ES-I3 (cell line): Measurements from ENCODE around the gene CPNE7.

Source experiments
- H3K36me3 ChIP-seq: 2 replicates; pipeline ENCODE4 v1.6.1; 2013; ENCODE audit warnings: mild to moderate bottlenecking, low read length, control low read depth, moderate library complexity; ENCODE audit not compliant: insufficient read depth
- H3K4me1 ChIP-seq: 2 replicates; pipeline ENCODE4 v1.6.1; 2013; ENCODE audit warnings: mild to moderate bottlenecking, control low read depth, low read length; ENCODE audit not compliant: insufficient read depth
- H3K9ac ChIP-seq: 2 replicates; pipeline ENCODE4 v1.6.1; 2013; ENCODE audit warnings: low read depth, mild to moderate bottlenecking, low read length, moderate library complexity
- H3K9me3 ChIP-seq: 2 replicates; pipeline ENCODE4 v1.6.1; 2013; ENCODE audit warnings: mild to moderate bottlenecking, low read length, moderate library complexity; ENCODE audit not compliant: control insufficient read depth, insufficient read depth

The CPNE7 gene

DNA sequence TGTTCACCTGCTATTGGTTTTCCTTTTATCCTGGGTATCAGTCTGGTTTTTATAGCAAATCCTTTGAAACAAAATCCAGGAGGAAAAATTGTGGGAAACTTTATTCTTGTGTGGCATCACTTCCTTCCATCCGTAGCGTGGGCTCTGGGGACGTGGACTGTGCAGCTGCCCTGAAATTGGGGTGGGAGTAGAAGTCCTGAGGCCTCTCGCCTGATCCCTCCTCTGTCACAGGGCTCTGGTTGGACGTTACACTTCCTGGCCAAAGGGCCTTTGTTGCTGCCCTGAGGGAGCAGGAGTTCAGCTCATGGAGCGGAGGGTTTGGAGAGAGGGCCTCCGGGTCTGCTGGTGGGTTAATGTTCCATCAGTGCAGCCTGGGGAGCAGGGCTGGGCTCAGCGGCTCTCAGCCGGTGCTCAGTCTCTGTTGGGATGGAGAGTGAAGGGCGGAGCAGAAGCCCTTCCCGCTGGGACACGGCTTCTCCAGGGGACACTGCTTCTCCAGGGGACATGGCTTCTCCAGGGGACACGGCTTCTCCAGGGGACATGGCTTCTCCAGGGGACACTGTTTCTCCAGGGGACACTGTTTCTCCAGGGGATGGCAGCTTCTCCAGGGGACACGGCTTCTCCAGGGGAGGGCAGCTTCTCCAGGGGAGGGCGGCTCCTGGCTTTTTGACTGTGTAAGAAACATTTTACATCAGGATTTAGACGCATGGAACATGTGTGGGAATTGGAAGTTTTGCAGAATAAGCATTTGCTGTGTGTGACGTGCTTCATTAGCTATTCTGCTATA, 30.3 kb upstream of the CPNE7 start:
- Histone ChIP-seq H3K9me3 (no peaks in the 10 kb centered on the region), H3K36me3 (peaks cover 23% of the 10 kb centered on the region), H3K4me1 (no peaks in the 10 kb centered on the region), H3K9ac (no peak overlapping the region)

DNA sequence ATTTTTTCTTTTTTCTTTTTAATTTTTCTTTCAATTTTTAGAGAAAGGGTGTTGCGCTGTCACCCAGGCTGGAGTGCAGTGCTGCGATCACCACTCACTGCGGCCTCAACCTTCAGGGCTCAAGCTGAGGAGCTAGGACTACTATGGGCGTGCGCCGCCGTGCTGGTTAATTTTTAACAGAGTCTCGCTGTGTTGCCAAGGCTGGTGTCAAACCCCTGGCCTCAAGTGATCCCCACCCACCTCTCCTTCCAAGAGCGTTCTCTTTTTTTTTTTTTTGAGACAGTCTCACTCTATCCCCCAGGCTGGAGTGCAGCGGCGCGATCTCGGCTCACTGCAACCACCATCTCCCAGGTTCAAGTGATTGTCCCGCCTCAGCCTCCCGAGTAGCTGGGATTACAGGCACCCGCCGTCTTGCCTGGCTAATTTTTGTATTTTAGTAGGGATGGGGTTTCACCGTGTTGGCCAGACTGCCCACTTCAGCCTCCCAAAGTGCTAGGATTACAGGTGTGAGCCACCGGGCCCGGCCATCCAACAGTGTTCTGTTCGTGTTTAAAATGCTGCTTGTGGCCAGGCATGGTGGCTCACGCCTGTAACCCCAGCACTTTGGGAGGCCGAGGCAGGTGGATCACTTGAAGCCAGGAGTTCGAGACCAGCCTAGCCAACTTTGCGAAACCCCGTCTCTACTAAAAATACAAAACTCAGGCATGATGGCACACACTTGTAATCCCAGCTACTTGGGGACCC, 29.6 kb upstream of the CPNE7 start:
- Histone ChIP-seq H3K4me1 (no peaks in the 10 kb centered on the region), H3K9ac (no peak overlapping the region), H3K36me3 (peaks cover 23% of the 10 kb centered on the region), H3K9me3 (no peaks in the 10 kb centered on the region)

DNA sequence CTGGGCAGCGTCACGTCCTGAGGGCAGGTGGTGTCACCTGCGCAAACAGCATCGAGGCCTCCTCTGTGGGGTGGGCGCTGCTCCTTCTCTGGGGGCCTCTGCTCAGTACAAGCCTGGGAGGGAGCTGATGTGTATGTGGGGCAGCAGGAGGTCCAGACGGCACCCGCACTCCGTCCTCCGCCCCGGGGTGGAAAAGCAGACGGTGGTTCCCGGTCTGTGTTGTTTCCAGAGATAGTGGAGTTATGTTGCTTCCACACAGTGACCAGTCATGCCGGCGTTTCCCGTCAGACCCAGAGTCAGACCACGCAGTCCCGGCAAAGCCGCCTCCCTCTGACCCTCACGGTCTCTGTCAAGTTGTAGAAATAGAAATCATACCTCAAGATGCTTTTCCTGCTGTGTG, 28.8 kb upstream of the CPNE7 start:
- H3K4me1 ChIP-seq, result no peaks in the 10 kb centered on the region
- peaks cover 17% of the 10 kb centered on the region for H3K36me3 ChIP-seq
- H3K9me3 ChIP-seq, result no peaks in the 10 kb centered on the region
- no peak overlapping the region for H3K9ac ChIP-seq

DNA sequence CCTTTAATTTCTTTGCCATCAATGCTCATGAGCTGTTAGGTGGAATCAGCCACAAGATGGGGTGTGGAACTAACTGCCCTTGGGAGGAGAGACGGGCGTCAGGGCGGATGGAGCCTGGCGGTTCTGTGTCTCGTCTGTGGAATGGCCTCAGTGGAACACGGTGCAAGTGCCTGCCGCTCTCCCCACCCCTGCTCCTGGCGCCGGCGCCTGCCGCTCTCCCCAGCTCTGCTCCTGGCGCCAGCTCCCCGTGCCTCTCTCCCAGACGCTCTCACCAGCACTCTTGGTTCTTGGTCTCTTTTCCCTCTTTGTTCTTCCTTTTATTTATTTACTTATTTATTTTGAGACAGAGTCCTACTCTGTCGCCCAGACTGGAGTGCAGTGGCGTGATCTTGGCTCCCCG, 28.3 kb upstream of the CPNE7 start:
- Histone ChIP-seq H3K9me3 (no peaks in the 10 kb centered on the region), H3K9ac (no peak overlapping the region), H3K36me3 (peaks cover 17% of the 10 kb centered on the region), H3K4me1 (no peaks in the 10 kb centered on the region)

DNA sequence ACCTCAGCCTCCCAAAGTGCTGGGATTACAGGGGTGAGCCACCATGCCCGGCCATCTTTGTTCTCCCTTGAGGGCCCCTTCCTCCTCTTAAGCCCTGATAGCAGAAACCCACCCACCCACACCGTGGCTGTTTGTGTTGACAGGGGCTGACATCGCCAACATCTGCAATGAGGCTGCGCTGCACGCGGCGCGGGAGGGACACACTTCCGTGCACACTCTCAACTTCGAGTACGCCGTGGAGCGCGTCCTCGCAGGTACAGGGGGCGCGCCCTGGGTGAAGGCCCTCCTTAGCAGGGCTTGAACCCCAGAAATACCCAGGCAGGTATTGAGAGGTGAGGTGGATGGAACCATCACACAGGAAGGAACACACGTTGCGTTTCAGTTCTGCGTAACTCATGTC, 27.7 kb upstream of the CPNE7 start:
- Histone ChIP-seq H3K36me3 (peaks cover 17% of the 10 kb centered on the region), H3K9ac (no peak overlapping the region), H3K9me3 (no peaks in the 10 kb centered on the region), H3K4me1 (no peaks in the 10 kb centered on the region)

DNA sequence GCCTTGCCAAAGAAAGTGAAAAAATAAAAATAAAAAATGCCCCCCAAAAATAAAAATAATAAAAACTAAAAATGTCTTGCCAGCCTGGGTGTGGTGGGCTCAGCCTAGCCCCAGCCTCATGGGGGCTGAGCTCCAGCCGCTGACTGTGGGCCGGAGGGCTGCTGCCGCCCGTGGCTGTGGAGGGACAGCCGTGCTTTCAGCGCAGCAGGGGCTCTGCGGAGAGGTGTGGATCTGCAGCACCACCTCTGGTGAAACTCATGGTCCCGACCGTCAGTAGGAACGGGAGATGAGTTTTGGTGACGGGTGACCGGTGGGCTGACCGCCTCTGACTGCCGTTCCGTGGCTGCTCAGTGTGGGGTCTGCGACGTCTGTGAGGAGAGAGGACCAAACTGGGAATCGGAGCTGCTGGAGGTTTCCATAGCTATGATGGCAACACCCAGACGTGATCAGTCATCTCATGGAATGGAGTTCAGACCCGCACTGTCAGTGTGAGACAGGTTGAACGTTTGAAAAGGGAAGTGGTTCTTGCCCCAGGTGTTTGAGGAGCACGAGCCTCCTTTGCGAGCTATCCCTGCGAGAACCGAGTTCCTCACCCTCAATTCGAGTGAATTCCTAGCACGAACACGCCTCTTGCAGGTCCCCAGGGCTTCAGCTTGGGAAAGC, 27.1 kb upstream of the CPNE7 start:
- H3K9me3 ChIP-seq, result no peaks in the 10 kb centered on the region
- no peaks in the 10 kb centered on the region for H3K4me1 ChIP-seq
- H3K36me3 ChIP-seq, result peaks cover 17% of the 10 kb centered on the region
- no peak overlapping the region for H3K9ac ChIP-seq

DNA sequence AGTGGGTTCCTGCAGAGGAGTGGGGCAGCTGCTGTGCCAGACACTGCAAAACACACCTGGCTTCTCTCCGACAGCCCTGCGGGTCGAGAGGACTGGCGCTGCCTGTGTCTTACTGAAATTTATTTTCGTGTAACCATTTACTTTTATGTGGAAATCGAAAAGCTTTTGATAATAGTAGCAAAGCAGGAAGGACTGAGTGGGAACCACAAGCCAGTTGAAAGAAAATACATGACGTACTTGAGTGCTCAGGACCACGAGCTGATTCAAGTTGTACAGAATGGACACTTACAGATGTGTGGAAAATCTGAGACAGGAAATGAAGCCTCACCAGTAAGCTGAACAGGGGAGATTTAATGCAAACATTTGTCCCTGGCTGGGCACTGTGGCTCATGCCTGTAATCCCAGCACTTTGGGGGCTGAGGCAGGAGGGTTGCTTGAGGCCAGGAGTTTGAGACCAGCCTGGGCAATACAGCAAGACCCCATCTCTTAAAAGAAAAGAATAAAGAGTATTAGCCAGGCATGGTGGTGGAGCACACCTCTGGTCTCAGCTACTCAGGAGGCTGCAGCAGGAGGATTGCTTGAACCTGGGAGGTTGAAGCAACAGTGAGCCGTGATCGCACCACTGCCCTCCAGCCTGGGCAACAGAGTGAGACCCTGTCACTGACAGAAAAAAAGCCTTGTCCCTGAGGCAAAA, 26.4 kb upstream of the CPNE7 start:
- H3K9ac ChIP-seq, result no peak overlapping the region
- no peaks in the 10 kb centered on the region for H3K9me3 ChIP-seq
- peaks cover 14% of the 10 kb centered on the region for H3K36me3 ChIP-seq
- no peaks in the 10 kb centered on the region for H3K4me1 ChIP-seq

DNA sequence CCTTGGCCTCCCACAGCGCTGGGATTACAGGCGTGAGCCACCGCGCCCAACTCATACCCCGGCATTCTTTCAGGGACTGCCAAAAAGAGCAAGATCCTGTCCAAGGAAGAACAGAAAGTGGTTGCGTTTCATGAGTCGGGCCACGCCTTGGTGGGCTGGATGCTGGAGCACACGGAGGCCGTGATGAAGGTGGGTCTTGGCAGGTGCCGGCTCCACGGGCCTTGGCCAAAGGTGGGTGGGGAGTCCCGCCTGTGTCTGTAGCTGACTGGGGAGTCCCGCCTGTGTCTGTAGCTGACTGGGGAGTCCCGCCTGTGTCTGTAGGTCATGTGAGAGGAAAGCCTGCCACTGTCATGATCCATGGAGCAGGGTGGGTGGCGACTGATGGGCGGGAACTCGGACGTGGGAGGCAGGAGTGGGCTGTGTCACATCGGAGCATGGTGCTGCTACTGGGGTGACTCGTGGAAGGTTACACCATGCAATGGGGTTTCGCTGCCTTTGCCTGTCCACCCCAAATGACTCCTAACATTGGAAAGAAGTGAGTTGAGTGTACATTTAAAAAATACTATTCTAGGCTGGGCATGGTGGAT, 25.0 kb upstream of the CPNE7 start:
- peaks cover 13% of the 10 kb centered on the region for H3K36me3 ChIP-seq
- no peaks in the 10 kb centered on the region for H3K4me1 ChIP-seq
- no peak overlapping the region for H3K9ac ChIP-seq

DNA sequence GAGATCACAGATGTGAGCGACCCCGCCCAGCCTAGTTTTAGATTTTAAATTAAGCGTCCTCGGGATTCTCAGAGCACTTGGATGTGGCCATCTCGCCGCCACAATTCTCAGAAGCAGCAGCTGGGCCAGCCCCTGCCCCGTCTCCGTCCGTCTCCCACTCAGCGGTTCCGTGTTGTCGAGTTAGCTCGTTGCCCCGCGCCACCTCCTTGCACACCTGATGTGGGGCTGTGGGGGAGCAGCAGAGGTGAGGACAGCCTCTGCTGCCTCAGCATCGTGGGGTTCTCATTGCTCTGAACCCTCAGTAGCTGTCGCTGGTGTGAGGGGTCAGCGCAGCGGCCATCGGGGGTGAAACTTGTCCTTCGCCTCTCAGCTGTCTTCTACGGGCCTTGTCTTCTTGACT, 23.2 kb upstream of the CPNE7 start:
- Histone ChIP-seq H3K9ac (no peak overlapping the region), H3K36me3 (peaks cover 19% of the 10 kb centered on the region), H3K4me1 (no peaks in the 10 kb centered on the region), H3K9me3 (no peaks in the 10 kb centered on the region)

More for the DNA sequence above, 25.0 kb upstream of the CPNE7 start:
- no peaks in the 10 kb centered on the region for H3K9me3 ChIP-seq

DNA sequence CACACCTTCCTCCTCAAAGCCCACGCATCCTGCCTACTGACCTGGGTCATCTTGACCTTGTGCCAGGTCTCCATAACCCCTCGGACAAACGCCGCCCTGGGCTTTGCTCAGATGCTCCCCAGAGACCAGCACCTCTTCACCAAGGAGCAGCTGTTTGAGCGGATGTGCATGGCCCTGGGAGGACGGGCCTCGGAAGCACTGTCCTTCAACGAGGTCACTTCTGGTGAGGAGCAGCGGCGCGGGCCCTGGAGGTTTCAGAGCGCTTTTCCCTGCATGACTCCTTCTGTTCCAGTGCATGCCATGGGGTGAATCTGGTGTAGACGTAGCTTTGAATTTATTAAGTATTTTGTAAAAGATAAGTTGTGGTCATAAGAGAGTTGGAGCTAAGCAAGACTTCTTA, 22.6 kb upstream of the CPNE7 start:
- Histone ChIP-seq H3K36me3 (peaks cover 19% of the 10 kb centered on the region), H3K4me1 (no peaks in the 10 kb centered on the region), H3K9ac (no peak overlapping the region), H3K9me3 (no peaks in the 10 kb centered on the region)

DNA sequence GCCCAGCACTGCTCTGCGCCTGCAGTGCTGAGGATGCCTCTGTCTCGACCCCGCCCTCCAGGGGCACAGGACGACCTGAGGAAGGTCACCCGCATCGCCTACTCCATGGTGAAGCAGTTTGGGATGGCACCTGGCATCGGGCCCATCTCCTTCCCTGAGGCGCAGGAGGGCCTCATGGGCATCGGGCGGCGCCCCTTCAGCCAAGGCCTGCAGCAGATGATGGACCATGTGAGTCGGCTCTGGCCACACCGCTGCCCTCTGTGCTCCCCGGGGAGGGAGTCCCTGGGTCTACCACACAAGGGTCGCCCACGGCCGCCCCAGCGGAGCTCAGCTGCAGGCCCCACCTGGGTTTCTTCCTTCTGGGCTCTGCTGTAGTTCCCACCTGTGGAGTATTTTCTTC, 21.8 kb upstream of the CPNE7 start:
- Histone ChIP-seq H3K4me1 (no peaks in the 10 kb centered on the region), H3K9ac (no peak overlapping the region), H3K9me3 (no peaks in the 10 kb centered on the region), H3K36me3 (peaks cover 15% of the 10 kb centered on the region)

DNA sequence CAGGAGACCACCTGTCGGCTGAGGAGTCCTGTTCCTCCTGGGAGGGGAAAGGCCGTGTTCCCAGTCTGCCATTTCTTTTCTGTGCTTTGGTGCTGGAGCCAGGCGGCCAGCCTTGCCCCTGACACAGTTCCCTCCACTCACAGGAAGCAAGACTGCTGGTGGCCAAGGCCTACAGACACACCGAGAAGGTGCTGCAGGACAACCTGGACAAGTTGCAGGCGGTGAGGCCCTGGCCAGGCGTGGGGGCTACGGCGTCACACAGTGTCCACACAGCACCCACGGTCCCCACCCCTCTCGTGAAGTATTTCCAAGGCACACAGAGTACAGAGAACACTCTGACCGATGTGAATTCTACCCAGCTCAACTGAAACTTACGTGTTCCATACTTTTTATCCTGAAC, 21.2 kb upstream of the CPNE7 start:
- peaks cover 10% of the 10 kb centered on the region for H3K36me3 ChIP-seq
- H3K4me1 ChIP-seq, result no peaks in the 10 kb centered on the region
- no peaks in the 10 kb centered on the region for H3K9me3 ChIP-seq
- H3K9ac ChIP-seq, result no peak overlapping the region

DNA sequence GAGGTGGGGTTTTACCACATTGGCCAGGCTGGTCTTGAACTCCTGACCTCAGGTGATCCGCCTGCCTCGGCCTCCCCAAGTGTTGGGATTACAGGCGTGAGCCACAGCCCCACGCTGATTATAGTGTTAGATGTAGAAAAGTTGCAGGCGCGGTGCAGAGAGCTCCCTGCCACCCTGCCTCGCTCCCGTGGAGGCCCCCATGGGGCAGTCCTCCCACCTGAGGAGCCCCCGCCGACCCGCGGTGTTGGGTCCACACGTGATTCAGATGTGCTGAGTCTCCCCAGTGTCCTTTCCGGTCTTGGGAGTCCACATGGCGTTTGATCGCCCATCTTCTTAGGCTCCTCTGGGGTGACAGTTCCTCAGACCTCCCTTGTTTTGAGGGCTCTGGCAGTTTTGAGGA, 20.3 kb upstream of the CPNE7 start:
- peaks cover 10% of the 10 kb centered on the region for H3K36me3 ChIP-seq
- H3K9ac ChIP-seq, result no peak overlapping the region
- no peaks in the 10 kb centered on the region for H3K9me3 ChIP-seq
- no peaks in the 10 kb centered on the region for H3K4me1 ChIP-seq

DNA sequence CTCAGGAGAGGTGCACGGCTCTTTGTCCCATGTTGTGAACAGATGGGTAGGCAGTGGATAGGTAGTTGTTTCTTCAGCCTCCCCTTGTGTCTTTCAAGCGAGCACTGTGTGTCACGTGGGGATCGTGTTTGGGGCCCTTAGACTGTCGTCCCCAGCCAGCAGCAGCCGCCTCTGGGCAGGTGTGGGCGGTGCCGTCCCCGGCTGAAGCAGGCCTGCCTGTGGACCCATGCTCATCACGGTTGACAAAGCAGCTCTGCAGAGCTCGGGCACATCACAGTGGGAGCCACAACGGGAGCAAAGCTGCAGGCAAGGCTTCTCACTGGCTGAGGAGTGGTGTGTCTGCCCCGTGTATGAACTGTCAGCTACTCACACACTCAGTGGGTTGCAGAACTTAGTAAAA, 19.8 kb upstream of the CPNE7 start:
- Histone ChIP-seq H3K9me3 (no peaks in the 10 kb centered on the region), H3K36me3 (peaks cover 10% of the 10 kb centered on the region), H3K9ac (no peak overlapping the region), H3K4me1 (no peaks in the 10 kb centered on the region)
